ENCODE data around the gene ENPP1. TPM values are rescaled to one million over a fixed set of nuclear protein-coding genes. Genes with fewer than 3 reads are reported as not detected.
A peak's percentile ranks its signal among the peaks of the same experiment; 100 is the strongest.

The ENPP1 gene
- total RNA-seq, 1 experiment from 2014 or later, result 2.8 TPM

- ChIA-PET POLR2A (no interaction called here), CTCF (interaction anchor here (0.7 to 0.9 kb wide), 3 partner anchors 23 to 99 kb away, joined by 3 to 4 read pairs (median 3); no protein-coding TSS in a partner anchor)
- peaks cover 15% of the 10 kb centered on the region for H3K4me1 Mint-ChIP-seq (ENCODE audit: insufficient read depth, unreplicated experiment)
- BruUV-seq (replicated peaks), result TSS peak; percentile 44
- H3K4me3 Mint-ChIP-seq (ENCODE audit: unreplicated experiment), result peak overlapping the region; percentile 78
- TF ChIP-seq, protein P1, sequence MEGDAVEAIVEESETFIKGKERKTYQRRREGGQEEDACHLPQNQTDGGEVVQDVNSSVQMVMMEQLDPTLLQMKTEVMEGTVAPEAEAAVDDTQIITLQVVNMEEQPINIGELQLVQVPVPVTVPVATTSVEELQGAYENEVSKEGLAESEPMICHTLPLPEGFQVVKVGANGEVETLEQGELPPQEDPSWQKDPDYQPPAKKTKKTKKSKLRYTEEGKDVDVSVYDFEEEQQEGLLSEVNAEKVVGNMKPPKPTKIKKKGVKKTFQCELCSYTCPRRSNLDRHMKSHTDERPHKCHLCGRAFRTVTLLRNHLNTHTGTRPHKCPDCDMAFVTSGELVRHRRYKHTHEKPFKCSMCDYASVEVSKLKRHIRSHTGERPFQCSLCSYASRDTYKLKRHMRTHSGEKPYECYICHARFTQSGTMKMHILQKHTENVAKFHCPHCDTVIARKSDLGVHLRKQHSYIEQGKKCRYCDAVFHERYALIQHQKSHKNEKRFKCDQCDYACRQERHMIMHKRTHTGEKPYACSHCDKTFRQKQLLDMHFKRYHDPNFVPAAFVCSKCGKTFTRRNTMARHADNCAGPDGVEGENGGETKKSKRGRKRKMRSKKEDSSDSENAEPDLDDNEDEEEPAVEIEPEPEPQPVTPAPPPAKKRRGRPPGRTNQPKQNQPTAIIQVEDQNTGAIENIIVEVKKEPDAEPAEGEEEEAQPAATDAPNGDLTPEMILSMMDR (IDR thresholded peaks at IDR 0.05; ENCODE audit: unreplicated experiment), result no peak
- H3K27ac Mint-ChIP-seq (ENCODE audit: low read depth, unreplicated experiment), result no peak overlapping the region
- H3K9me3 Mint-ChIP-seq (ENCODE audit: unreplicated experiment), result no peaks in the 10 kb centered on the region
- H3K27me3 Mint-ChIP-seq (ENCODE audit: insufficient read depth, unreplicated experiment), result no peaks in the 10 kb centered on the region
- DNase-seq (ENCODE audit: unreplicated experiment), result no peak
- H3K36me3 Mint-ChIP-seq (ENCODE audit: insufficient read depth, unreplicated experiment), result peaks cover 6% of the 10 kb centered on the region
- intact Hi-C loops (cut with micrococcal nuclease), result no loop called here
Observed at GRCh38 chr6:131808460-131809269, 845 bp downstream of the ENPP1 start.

GRCh38 chr6:131811500-131811899 lies 3.7 kb downstream of the ENPP1 start:
- intact Hi-C loops (cut with micrococcal nuclease), result no loop called here

GRCh38 chr6:131813991-131814390 lies 6.2 kb downstream of the ENPP1 start:
- no peaks in the 10 kb centered on the region for H3K9me3 Mint-ChIP-seq (ENCODE audit: unreplicated experiment)
- ChIA-PET CTCF (interaction anchor here (0.6 to 1.2 kb wide), 6 partner anchors 10 to 120 kb away, joined by 3 read pairs; no protein-coding TSS in a partner anchor), POLR2A (interaction anchor here (0.6 to 1.3 kb wide), 4 partner anchors 9 to 13 kb away, joined by 3 to 4 read pairs (median 4); no protein-coding TSS in a partner anchor)
- H3K36me3 Mint-ChIP-seq (ENCODE audit: insufficient read depth, unreplicated experiment), result no peaks in the 10 kb centered on the region
- no peak for DNase-seq (ENCODE audit: unreplicated experiment)
- BruUV-seq (replicated peaks), result no TSS peak
- TF ChIP-seq, protein P1 (IDR thresholded peaks at IDR 0.05; ENCODE audit: unreplicated experiment), result no peak
- no peak overlapping the region for H3K4me3 Mint-ChIP-seq (ENCODE audit: unreplicated experiment)
- intact Hi-C loops (cut with micrococcal nuclease), result no loop called here
- H3K27ac Mint-ChIP-seq (ENCODE audit: low read depth, unreplicated experiment), result no peak overlapping the region
- H3K4me1 Mint-ChIP-seq (ENCODE audit: insufficient read depth, unreplicated experiment), result peaks cover 10% of the 10 kb centered on the region
- H3K27me3 Mint-ChIP-seq (ENCODE audit: insufficient read depth, unreplicated experiment), result no peaks in the 10 kb centered on the region

More at GRCh38 chr6:131811500-131811899, 3.7 kb downstream of the ENPP1 start:
- Mint-ChIP-seq H3K4me1 (ENCODE audit: insufficient read depth, unreplicated experiment) (peaks cover 15% of the 10 kb centered on the region), H3K9me3 (ENCODE audit: unreplicated experiment) (no peaks in the 10 kb centered on the region), H3K27me3 (ENCODE audit: insufficient read depth, unreplicated experiment) (no peaks in the 10 kb centered on the region), H3K27ac (ENCODE audit: low read depth, unreplicated experiment) (no peak overlapping the region), H3K4me3 (ENCODE audit: unreplicated experiment) (no peak overlapping the region), H3K36me3 (ENCODE audit: insufficient read depth, unreplicated experiment) (peaks cover 6% of the 10 kb centered on the region)
- no peak for DNase-seq (ENCODE audit: unreplicated experiment)
- BruUV-seq (replicated peaks), result no TSS peak
- CTCF ChIA-PET, result interaction anchor here (1.4 kb wide), 1 partner anchor 99 kb away, joined by 3 read pairs; no protein-coding TSS in a partner anchor
- POLR2A ChIA-PET, result interaction anchor here (0.6 to 1.9 kb wide), 2 partner anchors 13 to 59 kb away, joined by 3 to 4 read pairs; no protein-coding TSS in a partner anchor
- TF ChIP-seq, protein P1 (IDR thresholded peaks at IDR 0.05; ENCODE audit: unreplicated experiment), result no peak

- intact Hi-C loops (cut with micrococcal nuclease), result no loop called here
- BruUV-seq (replicated peaks), result no TSS peak
- DNase-seq (ENCODE audit: unreplicated experiment), result no peak
- Mint-ChIP-seq H3K27ac (ENCODE audit: low read depth, unreplicated experiment) (no peak overlapping the region), H3K9me3 (ENCODE audit: unreplicated experiment) (no peaks in the 10 kb centered on the region), H3K4me3 (ENCODE audit: unreplicated experiment) (no peak overlapping the region), H3K27me3 (ENCODE audit: insufficient read depth, unreplicated experiment) (no peaks in the 10 kb centered on the region), H3K36me3 (ENCODE audit: insufficient read depth, unreplicated experiment) (no peaks in the 10 kb centered on the region), H3K4me1 (ENCODE audit: insufficient read depth, unreplicated experiment) (peaks cover 7% of the 10 kb centered on the region)
- POLR2A ChIA-PET, result interaction anchor here (0.6 kb wide), 1 partner anchor 138 kb away, joined by 4 read pairs; no protein-coding TSS in a partner anchor
- CTCF ChIA-PET, result interaction anchor here (0.6 to 1.4 kb wide), 2 partner anchors 93 to 224 kb away, joined by 3 to 6 read pairs; no protein-coding TSS in a partner anchor
- TF ChIP-seq, protein P1 (IDR thresholded peaks at IDR 0.05; ENCODE audit: unreplicated experiment), result no peak
Observed at GRCh38 chr6:131816869-131817268, 9.0 kb downstream of the ENPP1 start.

Data from MCF 10A (cell line).